Activated CD4-positive, CD25-positive, alpha-beta regulatory T cell treated with anti-CD3 and anti-CD28 coated beads, Interleukin-2, amount 50 U/mL, for 16 hours (primary cell): ENCODE data around the gene CLEC18C.
"Not testable (repeated sequence)": the region's sequence is repeated elsewhere in the genome, so short reads cannot be mapped to it uniquely, and the experiment has no call there.

ENCODE experiments used
- DNase-seq: peaks from one replicate; pipeline ENCODE4 v3.0.0-alpha.2; 2020; ENCODE audit warnings: low read depth, low spot score

CLEC18C gene

DNA sequence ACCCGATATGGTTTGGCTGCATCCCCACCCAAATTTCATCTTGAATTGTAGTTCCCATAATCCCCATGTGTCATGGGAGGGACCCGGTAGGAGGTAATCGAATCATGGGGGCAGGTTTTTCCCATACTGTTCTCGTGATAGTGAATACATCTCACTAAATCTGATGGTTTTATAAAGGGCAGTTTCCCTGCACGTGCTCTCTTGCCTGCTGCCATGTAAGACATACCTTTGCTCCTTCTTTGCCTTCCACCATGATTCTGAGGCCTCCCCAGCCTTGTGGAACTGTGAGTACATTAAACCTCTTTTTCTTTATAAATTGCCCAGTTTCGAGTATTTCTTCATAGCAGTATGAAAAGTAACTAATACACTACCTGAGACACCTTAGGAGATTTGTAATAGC lies 32.8 kb downstream of the CLEC18C start:
- DNase-seq = not testable (repeated sequence)

DNA sequence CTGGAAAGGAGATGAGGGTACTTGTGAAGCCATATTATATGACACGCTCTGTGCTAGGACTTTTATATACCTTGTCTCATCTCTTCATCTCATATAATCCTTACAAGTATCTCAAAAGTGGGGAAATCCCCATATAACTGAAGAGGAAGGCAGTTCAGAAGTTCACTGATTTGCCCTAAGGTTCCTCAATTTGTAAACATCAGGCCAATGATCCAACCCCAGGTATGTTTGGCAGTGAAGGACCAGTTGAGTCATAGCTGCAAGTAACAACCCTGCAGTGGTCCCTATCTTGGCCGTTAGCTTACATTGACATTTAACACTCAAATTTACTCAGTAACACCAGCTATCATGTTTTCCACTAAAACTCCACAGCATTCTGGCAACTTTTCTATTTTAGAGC lies 45.0 kb downstream of the CLEC18C start:
- DNase-seq = not testable (repeated sequence)

DNA sequence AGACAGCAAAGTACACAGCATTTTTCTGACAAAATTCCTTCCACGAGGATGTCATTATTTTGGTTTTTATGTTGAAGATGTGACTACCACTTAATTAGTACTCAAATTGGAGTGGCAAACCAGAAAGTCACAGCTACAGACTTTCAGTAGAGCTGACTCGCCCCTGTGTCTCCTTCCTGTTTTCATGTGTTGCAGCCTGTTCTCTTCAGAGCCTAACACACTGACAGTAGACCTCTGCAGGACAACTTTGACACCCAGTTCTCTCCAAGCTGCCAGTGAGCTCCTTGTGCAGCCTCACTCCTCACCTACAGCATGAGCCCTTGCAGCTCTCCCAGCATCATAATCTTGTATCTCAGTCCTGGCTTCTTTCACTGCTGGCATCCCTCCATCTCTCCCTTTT lies 49.0 kb downstream of the CLEC18C start:
- DNase-seq = not testable (repeated sequence)

DNA sequence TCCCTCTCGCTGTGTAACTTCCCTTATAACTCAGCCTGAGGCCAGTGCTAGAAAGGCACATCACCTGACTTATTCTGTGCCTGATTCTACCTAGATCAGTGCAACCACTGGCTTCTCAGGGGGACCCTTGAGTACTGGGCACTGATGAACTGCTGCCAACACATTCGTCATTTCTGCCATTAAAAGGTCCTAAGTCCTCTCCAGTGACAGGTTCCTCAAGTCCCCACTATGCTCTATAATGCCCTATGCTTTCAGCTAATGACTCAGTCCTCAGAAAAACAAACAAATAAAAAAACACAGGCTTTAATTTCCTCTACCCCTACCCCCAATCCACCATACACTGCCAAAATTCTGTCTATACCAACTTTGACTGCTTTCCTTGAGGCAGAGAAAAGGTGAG lies 49.6 kb downstream of the CLEC18C start:
- not testable (repeated sequence) for DNase-seq

DNA sequence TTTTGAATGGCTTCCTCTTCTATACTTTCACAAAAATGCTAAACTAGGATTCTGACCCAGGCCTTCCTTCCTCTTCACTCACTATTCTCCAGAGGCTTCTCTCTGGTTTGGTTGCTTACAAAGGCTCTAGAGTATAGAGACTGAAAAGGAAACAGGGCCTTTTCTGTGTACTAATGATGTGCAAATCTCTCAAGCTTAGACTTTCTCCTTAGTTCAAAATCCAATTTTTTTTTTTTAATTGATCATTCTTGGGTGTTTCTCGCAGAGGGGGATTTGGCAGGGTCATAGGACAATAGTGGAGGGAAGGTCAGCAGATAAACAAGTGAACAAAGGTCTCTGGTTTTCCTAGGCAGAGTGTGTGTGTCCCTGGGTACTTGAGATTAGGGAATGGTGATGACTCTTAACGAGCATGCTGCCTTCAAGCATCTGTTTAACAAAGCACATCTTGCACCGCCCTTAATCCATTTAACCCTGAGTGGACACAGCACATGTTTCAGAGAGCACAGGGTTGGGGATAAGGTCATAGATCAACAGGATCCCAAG lies 50.5 kb downstream of the CLEC18C start:
- not testable (repeated sequence) for DNase-seq

DNA sequence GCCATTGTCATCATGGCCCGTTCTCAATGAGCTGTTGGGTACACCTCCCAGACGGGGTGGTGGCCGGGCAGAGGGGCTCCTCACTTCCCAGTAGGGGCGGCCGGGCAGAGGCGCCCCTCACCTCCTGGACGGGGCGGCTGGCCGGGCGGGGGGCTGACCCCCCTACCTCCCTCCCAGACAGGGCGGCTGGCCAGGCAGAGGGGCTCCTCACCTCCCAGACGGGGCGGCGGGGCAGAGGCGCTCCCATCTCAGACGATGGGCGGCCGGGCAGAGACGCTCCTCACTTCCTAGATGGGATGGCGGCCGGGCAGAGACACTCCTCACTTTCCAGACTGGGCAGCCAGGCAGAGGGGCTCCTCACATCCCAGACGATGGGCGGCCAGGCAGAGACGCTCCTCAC lies 51.1 kb downstream of the CLEC18C start:
- DNase-seq = not testable (repeated sequence)

DNA sequence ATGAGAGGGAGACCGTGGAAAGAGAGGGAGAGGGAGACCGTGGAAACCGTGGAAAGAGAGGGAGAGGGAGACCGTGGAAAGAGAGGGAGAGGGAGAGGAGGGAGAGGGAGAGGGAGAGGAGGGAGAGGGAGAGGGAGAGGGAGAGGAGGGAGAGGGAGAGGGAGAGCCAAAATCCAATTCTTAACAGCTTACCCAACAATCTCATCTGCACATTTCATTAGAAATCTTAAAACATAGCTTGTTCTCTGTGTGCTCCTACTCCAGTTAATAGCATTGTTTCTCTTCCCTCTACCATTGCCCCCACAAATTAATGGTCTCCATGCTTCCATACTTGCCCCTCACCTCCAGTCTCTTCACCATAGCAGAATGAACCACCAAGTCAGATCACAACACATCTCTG lies 51.8 kb downstream of the CLEC18C start:
- DNase-seq = not testable (repeated sequence)

DNA sequence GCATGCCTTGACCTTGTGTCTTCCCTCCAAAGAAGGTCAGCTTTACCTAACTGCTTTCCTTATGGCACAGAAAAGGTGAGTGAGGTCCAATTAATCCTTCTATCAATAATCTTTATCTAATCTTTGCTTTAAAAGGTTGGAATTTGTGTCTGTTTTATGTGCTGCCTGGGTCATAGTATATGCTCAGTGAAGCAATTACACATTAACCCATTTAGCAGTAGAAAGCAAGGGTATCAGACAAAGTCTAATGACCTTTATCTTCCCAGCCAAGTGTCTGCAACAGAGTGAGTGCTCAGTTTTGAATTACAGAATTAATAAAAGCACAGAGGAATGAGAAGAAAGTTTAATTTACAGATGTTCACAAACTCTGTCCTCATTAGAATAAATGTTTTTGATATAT lies 52.4 kb downstream of the CLEC18C start:
- DNase-seq = not testable (repeated sequence)

DNA sequence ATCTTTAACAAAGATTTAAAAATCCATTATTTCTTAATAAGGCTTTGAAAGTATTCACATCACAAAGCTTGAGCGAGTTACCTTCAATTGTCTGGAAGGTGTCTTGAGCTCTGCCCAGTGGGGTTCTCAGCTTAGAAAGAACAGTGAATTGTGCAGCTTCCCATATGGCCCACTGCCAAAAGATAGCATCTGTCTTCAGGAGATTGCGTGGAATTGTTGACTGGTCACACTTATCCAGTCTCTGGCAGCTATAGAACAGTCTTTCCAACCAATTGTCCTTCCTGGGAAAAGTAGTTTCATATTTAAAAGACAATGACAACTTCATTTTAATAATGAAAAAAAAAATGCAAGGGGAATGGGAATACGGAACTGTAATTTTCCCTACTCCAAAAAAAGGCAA lies 58.2 kb downstream of the CLEC18C start:
- not testable (repeated sequence) for DNase-seq
